Neural crest cell (in vitro differentiated cells): ENCODE measurements around the gene ITGAL. TPM values are rescaled to one million over a fixed set of nuclear protein-coding genes. Genes with fewer than 3 reads are reported as not detected.
"Not testable (repeated sequence)": the region's sequence is repeated elsewhere in the genome, so short reads cannot be mapped to it uniquely, and the experiment has no call there.

ENCODE experiments used
- DNase-seq: peaks from one replicate; pipeline ENCODE4 v3.0.0; 2021; ENCODE audit warnings: low read depth, mixed read lengths, low spot score
- H3K27ac Mint-ChIP-seq: one replicate; pipeline ENCODE4 v1.8.0; 2021; ENCODE audit warnings: mild to moderate bottlenecking, mixed read lengths; ENCODE audit not compliant: unreplicated experiment
- H3K27me3 Mint-ChIP-seq: 2 replicates; pipeline ENCODE4 v1.8.0; 2021; ENCODE audit warnings: low read depth, mild to moderate bottlenecking, mixed read lengths
- H3K36me3 Mint-ChIP-seq: 2 replicates; pipeline ENCODE4 v1.8.0; 2021; ENCODE audit warnings: low read depth, mild to moderate bottlenecking, mixed read lengths
- H3K4me1 Mint-ChIP-seq: 2 replicates; pipeline ENCODE4 v1.8.0; 2021; ENCODE audit warnings: mixed read lengths
- H3K4me3 Mint-ChIP-seq: one replicate; pipeline ENCODE4 v1.8.0; 2021; ENCODE audit warnings: mild to moderate bottlenecking, mixed read lengths
- H3K9me3 Mint-ChIP-seq: 2 replicates; pipeline ENCODE4 v1.8.0; 2021; ENCODE audit warnings: mixed read lengths
- total RNA-seq: library from RNA; stranded (reverse); gene quantifications from 2 replicates; pipeline ENCODE4 v1.2.1, GENCODE V29; 2021
- TF ChIP-seq, protein P1 (sequence below): fragments of 200-600 bp; sonication (generic); conservative IDR thresholded peaks from 2 replicates; pipeline ENCODE4 v1.5.0; 2021; ENCODE audit warnings: antibody characterized with exemption, mild to moderate bottlenecking

ITGAL gene
- total RNA-seq, 1 donor from 2014 or later: not detected

GRCh38 chr16:30515275-30515674 is 42.7 kb downstream of the ITGAL start:
- Mint-ChIP-seq H3K9me3 (no peaks in the 10 kb centered on the region), H3K27me3 (peaks cover 2% of the 10 kb centered on the region), H3K27ac (no peak overlapping the region), H3K36me3 (no peaks in the 10 kb centered on the region), H3K4me3 (no peak overlapping the region), H3K4me1 (no peaks in the 10 kb centered on the region)
- no peak for DNase-seq
- TF ChIP-seq, protein P1, sequence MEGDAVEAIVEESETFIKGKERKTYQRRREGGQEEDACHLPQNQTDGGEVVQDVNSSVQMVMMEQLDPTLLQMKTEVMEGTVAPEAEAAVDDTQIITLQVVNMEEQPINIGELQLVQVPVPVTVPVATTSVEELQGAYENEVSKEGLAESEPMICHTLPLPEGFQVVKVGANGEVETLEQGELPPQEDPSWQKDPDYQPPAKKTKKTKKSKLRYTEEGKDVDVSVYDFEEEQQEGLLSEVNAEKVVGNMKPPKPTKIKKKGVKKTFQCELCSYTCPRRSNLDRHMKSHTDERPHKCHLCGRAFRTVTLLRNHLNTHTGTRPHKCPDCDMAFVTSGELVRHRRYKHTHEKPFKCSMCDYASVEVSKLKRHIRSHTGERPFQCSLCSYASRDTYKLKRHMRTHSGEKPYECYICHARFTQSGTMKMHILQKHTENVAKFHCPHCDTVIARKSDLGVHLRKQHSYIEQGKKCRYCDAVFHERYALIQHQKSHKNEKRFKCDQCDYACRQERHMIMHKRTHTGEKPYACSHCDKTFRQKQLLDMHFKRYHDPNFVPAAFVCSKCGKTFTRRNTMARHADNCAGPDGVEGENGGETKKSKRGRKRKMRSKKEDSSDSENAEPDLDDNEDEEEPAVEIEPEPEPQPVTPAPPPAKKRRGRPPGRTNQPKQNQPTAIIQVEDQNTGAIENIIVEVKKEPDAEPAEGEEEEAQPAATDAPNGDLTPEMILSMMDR: no peak

DNA sequence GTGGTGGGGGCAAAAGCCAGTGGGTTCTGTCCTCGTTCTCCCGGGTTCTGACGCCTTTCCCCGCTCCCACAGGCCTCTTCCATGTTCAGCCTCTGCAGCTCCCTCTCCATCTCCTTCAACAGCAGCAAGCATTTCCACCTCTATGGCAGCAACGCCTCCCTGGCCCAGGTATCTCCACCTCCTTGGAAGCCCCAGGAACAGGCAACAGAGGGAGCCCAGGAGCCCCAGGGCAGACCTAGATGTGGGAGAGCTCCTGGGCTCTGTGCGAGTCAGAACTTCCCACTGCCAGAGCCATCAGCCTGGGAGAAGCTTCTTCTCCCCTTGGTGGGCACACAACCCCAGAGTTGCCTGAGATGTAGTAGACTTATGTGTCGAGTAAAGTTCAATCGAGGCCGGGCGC is 46.0 kb downstream of the ITGAL start:
- Mint-ChIP-seq H3K9me3 (no peaks in the 10 kb centered on the region), H3K36me3 (no peaks in the 10 kb centered on the region), H3K4me3 (no peak overlapping the region), H3K27ac (no peak overlapping the region), H3K27me3 (peaks cover 2% of the 10 kb centered on the region), H3K4me1 (no peaks in the 10 kb centered on the region)
- no peak for DNase-seq
- TF ChIP-seq, protein P1: no peak

DNA sequence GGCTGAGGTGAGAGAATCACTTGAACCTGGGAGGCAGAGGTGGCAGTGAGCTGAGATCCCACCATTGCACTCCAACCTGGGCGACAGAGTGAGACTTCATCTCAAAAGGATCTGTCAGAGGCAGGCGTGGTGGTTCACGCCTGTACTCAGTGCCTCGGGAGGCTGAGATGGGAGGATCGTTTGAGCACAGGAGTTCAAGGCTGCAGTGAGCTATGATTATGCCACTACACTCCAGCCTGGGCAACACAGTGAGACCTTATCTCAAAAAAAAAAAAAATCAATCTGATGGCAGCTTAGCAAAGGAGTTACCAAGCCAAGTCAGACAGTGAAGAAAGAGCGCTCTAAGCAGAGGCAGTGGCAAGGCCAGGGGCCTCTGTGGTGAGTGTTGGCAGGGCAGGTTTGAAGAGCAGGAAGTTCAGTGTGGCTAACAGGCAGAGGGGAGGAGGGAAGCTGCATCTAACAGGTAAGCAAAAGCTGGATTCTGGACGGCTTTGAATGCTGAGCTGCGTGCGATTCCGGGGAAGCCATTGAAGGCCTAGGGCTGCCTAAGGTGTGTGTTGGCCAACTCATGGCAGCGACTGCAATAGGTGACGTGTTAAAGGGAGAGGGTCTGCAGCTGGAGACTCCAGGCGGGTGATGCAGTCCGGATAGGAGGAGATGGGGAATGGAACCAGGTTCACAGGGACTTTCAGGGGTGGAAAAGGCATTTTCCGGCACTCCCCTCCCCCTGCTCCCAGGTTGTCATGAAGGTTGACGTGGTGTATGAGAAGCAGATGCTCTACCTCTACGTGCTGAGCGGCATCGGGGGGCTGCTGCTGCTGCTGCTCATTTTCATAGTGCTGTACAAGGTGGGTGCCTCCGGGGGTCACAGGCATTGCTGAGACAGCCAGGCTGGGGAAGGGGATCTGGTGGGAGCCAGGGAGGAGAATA is 46.8 kb downstream of the ITGAL start:
- Mint-ChIP-seq H3K9me3 (no peaks in the 10 kb centered on the region), H3K27ac (no peak overlapping the region), H3K27me3 (peaks cover 2% of the 10 kb centered on the region), H3K36me3 (no peaks in the 10 kb centered on the region), H3K4me1 (no peaks in the 10 kb centered on the region), H3K4me3 (no peak overlapping the region)
- no peak for DNase-seq
- TF ChIP-seq, protein P1: no peak

DNA sequence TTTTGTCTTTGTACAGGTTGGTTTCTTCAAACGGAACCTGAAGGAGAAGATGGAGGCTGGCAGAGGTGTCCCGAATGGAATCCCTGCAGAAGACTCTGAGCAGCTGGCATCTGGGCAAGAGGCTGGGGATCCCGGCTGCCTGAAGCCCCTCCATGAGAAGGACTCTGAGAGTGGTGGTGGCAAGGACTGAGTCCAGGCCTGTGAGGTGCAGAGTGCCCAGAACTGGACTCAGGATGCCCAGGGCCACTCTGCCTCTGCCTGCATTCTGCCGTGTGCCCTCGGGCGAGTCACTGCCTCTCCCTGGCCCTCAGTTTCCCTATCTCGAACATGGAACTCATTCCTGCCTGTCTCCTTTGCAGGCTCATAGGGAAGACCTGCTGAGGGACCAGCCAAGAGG is 48.9 kb downstream of the ITGAL start:
- H3K27ac Mint-ChIP-seq: no peak overlapping the region
- H3K4me1 Mint-ChIP-seq: peaks cover 5% of the 10 kb centered on the region
- H3K27me3 Mint-ChIP-seq: peaks cover 2% of the 10 kb centered on the region
- DNase-seq: no peak
- H3K4me3 Mint-ChIP-seq: no peak overlapping the region
- TF ChIP-seq, protein P1: no peak
- no peaks in the 10 kb centered on the region for H3K9me3 Mint-ChIP-seq
- H3K36me3 Mint-ChIP-seq: no peaks in the 10 kb centered on the region

- H3K27ac Mint-ChIP-seq: no peak overlapping the region
Measured at GRCh38 chr16:30521873-30522641, 49.5 kb downstream of the ITGAL start.

DNA sequence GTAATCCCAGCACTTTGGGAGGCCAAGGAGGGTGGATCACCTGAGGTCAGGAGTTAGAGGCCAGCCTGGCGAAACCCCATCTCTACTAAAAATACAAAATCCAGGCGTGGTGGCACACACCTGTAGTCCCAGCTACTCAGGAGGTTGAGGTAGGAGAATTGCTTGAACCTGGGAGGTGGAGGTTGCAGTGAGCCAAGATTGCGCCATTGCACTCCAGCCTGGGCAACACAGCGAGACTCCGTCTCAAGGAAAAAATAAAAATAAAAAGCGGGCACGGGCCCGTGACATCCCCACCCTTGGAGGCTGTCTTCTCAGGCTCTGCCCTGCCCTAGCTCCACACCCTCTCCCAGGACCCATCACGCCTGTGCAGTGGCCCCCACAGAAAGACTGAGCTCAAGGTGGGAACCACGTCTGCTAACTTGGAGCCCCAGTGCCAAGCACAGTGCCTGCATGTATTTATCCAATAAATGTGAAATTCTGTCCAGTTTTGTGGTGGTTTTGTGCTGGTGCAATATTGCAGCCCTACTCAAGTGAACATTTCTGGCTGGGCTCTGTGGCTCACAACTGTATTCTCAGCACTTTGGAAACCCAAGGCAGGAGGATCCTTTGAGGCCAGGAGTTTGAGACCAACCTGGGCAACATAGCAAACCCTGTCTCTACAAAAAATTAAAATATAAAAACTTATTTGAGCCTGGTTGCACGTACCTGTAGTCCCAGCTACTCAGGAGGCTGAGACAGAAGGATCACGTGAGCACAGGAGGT is 50.3 kb downstream of the ITGAL start:
- H3K36me3 Mint-ChIP-seq, H3K9me3 Mint-ChIP-seq, H3K27me3 Mint-ChIP-seq, DNase-seq, H3K27ac Mint-ChIP-seq: not testable (repeated sequence)
- Mint-ChIP-seq H3K4me3 (peak overlapping the region; percentile 19), H3K4me1 (peaks cover 11% of the 10 kb centered on the region)

More at GRCh38 chr16:30521873-30522641, 49.5 kb downstream of the ITGAL start:
- Mint-ChIP-seq H3K4me3 (peak overlapping the region; percentile 22), H3K27me3 (peaks cover 2% of the 10 kb centered on the region), H3K9me3 (no peaks in the 10 kb centered on the region), H3K4me1 (peaks cover 5% of the 10 kb centered on the region), H3K36me3 (no peaks in the 10 kb centered on the region)
- TF ChIP-seq, protein P1: no peak
- no peak for DNase-seq
